ENCODE data around the gene CAPN2.

The CAPN2 gene

DNA sequence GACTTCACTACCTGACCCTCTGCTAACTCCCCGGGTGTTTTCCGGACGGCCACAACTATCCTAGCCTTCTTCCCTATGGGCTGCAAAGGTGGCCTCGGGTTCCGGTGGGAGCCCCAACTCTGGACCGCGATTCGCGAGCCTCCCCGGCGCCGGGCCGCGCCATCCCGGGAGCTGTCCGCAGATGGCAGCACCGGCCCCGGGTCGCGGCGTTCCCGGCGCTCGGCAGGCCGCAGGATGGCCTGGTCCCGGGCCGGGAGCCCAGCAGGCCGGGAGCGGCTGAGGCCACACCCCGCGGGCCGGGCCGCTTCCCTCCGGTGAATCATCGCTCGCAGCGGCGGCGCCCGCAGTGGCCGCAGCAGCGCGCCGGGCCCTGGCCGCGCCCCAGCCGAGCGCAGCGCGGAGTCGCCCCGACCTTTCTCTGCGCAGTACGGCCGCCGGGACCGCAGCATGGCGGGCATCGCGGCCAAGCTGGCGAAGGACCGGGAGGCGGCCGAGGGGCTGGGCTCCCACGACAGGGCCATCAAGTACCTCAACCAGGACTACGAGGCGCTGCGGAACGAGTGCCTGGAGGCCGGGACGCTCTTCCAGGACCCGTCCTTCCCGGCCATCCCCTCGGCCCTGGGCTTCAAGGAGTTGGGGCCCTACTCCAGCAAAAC lies at the start of gene CAPN2:
Gene CAPN2, plus strand, starts transcription at position 346 of the 656 bp plus-strand sequence. Its CDS starts 102 bp downstream, at position 448.
- DNase-seq (ENCODE audit: low read depth): no peak

DNA sequence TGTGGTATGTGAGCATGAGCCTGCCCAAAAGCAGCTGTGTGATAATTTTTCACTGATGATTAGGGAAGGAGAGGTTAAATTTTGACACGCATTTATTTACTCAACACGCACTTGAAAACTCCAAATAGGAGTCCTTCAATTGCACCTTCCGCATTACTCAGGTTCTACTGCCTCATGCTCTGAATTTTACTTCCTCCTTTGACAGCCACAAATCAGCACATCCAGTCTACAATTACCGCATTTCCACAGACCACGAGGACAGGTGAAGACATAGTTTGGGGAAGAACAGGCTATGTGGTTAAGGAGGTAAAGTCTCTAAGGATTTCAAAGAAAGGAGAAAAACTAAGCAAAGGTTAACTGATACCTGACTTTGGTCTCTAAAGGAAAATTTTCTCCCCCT lies 49.4 kb upstream of the CAPN2 start:
- DNase-seq (ENCODE audit: low read depth): no peak

DNA sequence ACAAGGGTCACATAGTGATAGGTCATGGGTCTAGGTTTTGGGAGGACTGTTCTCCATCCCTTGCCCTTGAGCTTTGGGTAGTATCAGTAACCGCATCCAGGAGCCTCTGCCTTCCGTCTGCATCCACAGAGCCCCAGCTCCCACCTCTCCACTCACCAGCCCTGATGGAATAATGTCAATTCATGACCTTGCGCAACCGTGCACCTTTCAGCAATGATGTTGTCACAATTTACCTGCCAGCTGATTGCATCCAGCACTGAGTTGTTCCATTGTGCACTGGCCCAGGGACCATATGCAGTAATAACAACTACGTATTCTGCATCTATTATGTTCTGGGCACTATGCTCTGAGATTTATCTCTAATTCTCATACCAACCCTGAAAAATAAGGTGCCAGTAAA lies 48.2 kb upstream of the CAPN2 start:
- no peak for DNase-seq (ENCODE audit: low read depth)

DNA sequence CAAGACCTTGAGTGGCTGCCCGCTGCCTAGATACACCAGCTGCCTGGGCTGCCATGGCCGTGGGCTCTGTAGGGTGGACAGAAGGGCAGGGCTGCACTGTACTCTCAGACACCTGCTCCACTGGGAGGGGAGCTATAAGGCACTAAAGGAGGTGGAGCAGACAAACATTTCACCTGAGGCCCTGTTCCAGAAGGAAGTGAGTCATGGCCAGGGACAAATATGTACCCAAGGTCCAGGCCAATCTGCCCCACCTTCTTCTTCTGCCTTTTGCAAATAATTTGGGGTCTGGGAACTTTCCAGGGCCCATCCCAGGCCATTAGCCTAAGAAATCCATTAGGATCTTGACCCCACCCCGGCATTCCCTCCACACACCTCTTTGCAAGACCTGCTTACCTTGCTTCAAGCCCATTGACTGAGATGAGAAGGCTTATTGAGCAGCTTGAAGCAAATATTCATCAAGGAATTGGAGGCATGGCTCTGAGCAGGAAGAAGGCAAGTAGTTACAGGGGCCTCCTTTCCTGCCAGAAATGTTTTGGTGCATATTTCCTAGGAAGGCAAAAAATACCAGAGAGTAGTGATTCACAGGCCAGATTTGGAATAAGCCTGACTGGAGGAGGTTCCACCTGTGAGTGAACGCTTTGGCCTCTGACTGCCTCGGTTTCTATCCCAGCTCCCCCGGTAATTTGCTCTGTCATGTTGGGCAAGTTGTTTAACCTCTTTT lies 46.6 kb upstream of the CAPN2 start, which contains the start of gene CAPN8:
Gene CAPN8, minus strand, starts transcription at position 110 of the 721 bp plus-strand sequence. Its CDS starts 55 bp downstream, at position 55.
- DNase-seq (ENCODE audit: low read depth): no peak

DNA sequence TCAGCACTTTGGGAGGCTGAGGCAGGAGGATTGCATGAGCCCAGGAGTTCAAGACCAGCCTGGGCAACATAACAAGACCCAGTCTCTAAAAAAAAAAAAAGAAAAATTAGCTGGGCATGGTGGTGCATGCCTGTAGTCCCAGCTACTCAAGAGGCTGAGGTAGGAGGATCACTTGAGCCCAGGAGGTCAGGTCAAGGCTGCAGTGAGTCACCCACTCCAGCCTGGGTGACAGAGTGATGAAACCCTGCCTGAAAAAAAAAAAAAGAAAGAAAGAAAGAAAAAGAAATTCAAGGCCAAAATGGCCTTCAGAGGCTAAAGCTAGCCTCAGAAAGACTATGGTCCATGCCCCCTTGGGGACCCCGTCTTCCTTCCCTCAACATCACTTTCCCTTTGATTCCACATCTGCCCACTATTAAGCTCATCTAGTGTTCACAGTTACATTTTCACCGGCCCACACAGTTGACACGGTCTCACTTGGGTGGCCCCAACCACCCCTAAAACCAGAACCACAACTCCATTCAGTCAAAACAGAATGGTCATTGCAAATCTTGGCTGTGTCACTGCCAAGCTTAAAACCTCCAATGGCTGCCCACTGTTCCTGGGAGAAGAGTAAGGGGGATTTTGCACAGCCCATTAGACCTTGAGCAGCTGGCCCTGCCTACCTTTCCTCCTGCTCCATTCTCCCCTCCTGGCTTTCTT lies 44.7 kb upstream of the CAPN2 start:
- DNase-seq (ENCODE audit: low read depth): no peak

DNA sequence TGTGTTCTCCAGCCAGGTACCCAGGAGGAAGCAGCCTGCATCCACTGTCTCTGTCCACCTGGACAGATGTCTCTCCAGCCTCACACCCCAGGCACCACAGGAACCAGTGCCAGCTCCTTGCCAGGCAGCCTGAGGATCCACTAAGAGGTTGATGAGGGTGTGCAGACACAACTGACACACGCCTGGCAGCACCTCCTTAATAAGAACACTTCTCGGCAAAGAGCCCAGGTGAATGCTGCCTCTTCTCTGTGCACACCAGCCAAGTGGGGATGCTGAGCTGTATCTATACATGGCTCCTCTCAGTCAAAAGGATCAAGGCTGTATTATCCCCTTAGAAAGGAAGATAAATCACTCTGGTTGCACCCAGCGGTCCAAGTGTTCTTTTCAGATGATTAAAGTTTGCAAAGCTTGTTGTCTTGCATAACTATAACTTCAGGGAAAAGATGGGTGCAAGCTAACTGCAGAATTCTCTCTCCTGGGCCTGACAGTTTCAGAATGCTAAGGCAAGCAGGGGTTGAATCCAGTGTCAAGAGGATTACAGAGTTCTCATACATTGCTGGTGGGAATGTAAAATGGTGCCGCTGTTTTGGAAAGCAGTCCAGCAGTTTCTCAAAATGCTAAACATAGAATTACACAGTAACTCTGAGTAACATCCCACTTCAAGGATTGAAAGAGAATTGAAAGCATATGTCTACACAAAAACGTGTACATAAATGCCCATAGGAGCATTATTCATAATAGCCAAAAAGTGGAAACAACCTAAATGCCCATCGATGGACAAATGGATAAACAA lies 43.1 kb upstream of the CAPN2 start:
- DNase-seq (ENCODE audit: low read depth): no peak

DNA sequence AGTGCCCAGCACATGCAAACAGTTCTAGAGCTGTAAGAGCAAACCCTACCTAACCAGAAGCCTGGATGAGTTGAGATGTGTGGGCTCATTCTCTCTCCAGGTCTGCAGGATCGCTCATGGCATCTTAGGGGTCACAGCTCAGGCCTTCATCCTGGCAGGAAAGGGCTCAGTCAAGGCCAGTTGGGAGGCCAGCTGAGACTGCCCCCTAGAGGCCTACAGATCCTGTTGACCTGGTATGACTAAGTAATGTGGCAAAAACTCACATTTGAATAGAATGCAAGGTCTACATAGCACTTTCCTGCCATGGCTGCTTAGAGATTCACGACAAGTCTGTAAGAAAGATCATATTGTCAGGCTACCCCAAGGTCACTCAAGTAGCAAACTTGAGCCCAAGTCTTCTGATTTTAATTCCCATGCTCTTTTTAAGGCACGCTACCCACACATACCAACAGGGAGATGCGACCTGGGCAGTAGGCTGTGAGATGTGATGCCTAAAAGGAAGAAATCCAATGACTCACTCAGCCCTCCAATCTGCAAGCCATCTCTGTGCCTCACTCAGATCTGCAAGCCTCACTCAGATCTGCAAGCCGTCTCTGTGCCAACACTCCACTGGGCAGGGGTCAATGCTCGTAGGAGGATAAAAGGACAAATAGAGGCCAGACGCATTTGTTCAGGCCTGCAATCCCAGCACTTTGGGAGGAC lies 41.7 kb upstream of the CAPN2 start:
- no peak for DNase-seq (ENCODE audit: low read depth)

DNA sequence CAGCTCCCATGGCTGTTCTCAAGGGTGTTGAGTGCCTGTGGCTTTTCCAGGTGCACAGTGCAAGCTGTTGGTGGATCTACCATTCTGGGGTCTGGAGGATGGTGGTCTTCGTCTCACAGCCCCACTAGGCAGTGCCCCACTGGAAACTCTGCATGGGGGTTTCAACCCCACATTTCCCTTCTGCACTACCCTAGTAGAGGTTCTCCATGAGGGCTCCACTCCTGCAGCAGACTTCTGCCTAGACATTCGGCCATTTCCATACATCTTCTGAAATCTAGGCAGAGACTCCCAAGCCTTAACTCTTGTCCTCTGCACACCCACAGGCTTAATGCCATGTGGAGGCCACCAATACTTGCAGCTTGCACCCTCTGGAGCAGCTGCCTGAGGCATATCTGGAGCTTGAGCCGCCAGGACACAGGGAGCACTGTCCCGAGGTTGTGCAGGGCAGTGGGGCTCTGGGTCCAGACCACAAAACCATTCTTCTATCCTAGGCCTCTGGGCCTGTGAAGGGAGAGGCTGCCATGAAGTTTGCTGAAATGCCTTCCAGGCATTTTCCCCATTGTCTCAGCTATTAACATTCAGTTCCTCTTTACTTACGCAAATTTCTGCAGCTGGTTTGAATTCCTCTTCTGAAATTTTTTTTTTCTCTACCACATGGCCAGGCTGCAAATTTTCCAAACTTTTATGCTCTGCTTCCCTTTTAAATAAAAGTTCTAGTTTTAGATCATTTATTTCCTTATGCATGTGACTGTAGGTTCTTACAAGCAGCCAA lies 38.0 kb upstream of the CAPN2 start:
- DNase-seq (ENCODE audit: low read depth): no peak

DNA sequence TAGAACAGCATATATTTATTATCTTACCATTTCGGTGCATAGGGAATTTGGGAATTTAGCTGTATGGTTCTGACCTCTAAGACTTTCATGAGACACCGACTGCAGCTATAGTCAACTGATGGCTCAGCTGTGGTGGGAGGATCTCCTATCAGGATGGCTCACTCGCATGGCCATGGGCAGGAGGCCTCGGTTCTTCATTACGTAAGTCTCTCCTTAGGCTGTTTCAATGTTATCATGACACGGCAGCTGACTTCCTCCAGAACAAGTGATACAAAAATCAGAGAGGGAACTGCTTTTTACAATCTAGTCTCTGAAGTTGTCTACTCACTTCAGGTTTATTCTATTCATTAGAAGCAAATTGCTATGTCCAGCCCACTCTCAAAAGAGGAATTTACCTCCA lies 33.5 kb upstream of the CAPN2 start:
- DNase-seq (ENCODE audit: low read depth): no peak

DNA sequence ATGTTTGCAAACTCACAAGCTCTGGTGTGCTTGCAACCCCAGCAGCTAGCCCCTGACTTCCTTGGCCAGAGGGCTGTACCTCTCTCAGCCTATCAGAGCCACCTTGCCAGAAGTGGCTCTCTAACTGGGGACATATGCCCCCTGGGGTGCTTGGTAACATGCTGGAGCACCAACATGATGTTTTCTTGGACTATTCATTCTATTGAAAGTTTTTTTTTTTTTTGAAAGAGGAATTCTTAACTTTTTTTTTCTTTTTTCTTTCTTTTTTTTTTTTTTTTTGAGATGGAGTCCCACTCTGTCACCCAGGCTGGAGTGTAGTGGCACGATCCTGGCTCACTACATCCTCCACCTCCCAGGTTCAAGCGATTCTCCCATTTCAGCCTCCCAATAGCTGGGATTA lies 32.2 kb upstream of the CAPN2 start:
- no peak for DNase-seq (ENCODE audit: low read depth)

DNA sequence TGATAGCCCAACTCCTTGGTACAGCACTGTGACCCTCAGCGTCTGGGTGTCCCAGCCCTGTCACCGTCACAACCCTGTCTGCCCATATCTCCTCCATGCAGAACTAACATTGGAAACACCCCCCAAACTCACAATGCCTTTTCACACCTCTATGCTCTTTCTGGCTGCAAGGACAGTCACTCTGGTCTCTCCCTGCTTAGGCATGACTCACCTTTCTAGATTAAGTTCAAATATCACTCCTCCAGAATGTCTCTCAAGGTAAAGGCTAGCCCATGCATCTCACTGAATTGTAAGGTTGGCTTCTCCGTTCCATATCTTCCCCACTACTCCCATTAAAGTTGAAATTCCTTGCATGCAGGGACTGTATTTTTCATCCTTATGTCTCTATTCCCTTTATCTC lies 29.8 kb upstream of the CAPN2 start:
- DNase-seq (ENCODE audit: low read depth): no peak

DNA sequence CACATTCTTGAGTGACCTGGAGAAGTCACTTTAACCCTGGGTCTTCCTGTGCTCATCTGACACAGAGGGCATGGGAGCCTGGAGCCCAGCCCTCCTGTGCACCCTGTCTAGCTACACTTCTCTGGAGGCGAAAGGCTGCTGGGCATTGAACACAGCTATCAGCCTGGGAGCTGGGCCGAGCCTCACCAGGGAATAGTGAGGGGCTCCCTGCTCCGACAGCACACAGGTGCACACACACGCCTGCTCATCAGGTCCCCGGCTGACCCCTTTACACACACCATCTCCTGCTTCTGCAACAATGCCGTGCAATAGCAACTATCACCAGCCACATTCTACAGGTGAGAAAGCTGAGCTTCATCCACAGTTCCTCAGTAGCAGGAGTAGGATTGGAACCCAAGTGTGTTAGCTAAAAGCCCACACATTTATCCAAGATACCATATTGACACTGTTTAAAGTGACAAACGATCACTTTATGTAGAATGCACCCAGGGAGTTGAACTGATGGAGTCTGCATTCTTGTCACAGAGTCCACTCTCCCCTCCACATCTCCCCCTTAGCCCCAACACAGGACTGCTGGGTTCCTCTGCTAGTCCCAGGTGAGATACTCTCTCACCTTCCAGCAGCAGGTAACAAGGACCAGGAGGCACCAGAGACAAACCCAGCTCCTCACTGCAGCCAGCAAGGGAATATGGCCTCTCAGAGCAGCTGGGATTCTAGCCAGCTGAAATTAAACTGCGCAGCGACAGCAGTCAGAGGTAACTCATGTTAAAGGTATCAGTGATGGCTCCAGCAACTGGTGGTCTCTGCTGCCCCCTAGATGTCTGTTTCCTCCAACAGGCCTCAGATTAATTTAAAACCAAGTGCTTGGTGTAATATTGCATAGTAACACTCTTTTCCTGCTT lies 28.5 kb upstream of the CAPN2 start:
- DNase-seq (ENCODE audit: low read depth): no peak

DNA sequence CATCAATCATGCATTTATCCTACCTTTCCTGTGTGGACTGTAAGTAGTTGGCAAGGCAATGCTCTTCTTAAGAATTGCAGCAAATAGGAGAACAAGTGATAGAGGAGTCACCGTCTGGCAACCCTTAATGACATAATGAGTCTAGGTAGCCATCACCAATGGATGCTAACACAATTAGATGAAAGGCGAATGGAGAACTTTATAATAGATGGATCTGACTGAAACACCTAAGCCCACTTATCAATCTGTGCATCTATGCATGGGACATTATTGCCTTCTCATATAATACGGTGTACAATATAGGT lies 27.9 kb upstream of the CAPN2 start:
- no peak for DNase-seq (ENCODE audit: low read depth)

DNA sequence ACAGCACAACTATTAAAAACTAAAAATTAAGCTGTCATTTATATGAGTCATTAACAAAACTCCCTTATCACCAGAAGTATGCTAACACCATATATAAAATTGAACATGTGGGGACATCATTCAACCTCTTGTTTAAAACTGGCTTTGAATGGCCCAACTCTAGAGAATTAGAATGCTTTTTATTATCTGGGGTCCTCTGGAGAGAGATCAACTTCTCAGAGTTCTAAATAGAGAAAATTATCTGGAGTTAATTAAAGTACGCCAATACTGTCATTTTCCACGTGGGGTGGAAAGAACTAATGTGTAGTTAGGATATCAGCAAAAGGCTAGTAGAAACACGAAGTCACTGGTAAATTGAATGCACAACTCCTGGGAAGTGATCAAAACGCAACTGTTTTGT lies 21.2 kb upstream of the CAPN2 start:
- no peak for DNase-seq (ENCODE audit: low read depth)

DNA sequence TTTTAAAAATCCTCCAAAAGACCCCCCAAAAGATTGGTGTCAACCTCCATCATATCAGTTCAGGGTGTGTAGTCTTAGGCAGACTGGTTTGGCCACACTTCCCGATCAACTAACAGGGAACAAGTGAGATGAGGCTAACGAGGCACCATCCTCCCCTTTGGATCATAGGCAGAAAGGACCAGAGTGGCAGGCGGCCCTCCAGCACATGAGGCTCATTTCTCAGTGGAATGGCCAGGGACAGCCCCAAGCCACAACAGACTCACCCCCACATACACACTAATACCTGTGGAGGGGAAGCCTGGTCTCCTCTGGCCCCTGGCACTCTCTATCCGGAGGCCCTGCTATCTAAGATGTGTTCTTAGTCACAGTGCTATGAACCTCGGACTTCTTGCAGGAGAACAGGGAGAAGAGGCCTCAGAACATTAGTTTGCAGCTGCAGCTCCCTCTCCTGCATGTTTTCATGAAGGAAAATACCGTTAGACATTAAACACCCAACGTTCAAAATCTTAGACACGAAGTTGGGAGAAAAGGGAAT lies 17.3 kb upstream of the CAPN2 start:
- no peak for DNase-seq (ENCODE audit: low read depth)

DNA sequence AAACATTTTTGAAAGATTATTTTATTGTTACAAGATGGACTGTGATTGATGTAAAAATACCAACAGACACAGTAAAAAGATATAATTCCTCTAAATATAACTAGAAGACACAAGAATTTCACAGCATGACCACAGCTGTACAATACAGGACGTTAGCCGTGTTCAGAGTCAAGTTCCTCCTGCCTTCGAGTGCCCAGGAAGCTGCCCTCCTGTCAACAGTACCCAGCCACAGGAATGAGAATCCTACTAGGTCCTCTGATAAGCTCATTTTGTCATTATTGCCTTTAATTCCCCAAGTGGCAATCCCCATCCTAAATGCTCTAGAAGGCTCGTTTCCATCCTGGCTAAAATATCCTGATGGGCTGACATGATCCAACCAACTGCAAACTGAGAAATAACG lies 16.4 kb upstream of the CAPN2 start:
- DNase-seq (ENCODE audit: low read depth): no peak

DNA sequence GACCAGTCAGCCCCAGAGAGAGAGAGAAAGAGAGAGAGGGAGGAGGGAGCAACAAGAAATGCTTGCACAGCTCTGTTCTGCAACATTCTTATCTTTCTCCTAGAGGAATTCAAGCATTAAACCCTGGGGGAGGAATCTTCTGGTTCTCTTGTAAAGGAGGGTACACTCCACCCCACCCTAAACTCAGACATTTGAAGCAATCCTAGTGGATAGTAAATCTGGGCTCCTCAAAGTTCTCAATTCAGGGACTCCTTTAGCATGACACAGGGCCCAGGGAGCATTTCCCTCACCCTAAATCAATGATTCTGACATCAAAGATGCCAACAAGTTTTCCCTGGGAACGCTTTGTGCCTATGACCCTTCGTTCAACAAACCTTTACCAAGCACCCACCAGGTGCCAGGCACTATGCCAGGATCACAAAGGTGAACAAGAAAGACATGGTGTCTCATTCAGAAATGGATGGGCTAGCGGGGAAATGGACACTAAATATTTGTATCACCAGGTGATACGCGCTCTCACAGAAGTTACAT lies 11.9 kb upstream of the CAPN2 start:
- DNase-seq (ENCODE audit: low read depth): no peak

DNA sequence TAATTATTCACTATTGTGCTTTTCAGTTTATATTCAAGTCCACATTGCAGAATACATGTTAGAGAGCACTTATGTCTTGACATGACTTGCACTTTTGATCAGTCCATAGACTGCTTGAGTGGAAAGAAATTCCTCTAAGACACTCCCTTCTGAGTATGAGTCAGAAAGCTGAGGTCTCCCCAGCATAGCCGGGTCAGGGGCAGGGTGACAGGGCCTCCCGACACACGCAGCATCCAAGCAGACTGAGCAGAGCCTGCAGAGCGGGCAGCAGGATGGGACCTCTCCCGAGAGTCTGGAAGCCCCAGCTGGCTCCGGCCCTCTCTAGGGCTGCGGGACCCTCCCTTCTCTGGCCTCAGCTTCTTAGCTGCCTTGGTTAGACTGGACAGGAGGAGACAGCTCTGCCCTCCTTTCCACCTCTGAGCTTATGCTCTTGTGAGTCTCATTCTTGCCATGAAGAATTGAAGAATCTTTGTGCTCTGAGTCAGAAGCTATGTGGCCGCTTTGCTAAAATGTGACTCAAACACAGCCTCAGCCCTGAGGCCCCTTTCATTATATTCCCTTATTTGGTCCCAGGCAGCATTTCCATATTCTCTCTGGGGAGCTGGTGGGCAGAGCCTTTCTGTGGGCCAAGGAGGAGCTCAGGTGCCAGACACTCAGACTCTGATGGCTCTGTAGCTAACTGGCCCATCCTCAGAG lies 11.2 kb upstream of the CAPN2 start:
- DNase-seq (ENCODE audit: low read depth): peak; percentile 97

Measured in HS-27A (cell line).